Femur (tissue), 1 donor: ENCODE results near the gene PGAP3.

Source experiments
- DNase-seq: peaks from one replicate; pipeline ENCODE4 v3.0.0-alpha.2; 2017

Gene PGAP3

DNA sequence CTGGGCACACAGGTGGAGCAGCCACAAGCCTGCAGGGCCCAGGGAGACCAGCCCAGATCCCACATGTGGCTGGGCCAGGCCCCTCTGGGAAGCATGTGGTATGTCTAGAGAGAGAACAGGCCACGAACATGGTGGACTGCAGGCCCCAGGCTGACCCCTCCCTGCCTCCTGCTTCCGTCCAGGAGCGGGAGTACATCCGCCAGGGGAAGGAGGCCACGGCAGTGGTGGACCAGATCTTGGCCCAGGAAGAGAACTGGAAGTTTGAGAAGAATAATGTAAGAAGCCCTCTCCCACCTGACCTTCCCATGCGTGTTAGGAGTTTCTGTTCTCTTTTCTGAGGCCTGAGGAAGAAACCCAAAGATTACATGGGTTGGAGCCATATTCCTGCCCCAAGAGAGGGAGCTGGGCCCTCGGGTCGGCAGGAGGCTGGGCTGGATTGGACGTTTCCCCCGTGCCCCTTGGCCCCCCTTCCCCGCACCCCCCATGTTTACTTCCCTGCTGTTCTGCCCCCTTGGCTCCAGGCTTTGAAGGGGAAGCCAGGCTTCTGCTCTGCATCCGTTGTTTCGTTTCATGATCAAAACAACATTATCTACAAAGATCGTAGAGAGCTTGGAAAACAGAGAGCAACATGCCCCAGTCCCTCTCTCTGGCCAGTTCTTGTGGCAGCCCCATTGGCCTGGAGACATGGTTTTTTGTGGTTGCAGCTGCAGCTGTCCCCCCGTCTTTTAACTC is 28.4 kb downstream of the PGAP3 start:
- DNase-seq, result no peak

DNA sequence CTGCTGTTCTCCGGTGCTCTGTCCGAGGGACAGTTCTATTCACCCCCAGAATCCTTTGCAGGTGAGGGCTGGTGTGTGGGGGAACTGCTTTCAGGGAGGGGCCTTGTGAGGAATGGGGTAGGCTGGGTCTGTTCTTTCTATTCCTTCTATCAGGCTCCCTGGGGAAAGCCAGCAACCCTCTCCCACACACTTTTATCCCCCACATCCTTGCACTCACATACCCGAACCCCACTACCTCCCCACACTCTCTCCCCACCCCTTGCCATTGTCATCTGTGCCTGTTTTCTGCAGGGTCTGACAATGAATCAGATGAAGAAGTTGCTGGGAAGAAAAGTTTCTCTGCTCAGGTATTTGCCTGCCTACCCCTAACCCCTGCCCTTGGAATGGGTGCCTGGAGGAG is 29.1 kb downstream of the PGAP3 start:
- DNase-seq, result no peak

DNA sequence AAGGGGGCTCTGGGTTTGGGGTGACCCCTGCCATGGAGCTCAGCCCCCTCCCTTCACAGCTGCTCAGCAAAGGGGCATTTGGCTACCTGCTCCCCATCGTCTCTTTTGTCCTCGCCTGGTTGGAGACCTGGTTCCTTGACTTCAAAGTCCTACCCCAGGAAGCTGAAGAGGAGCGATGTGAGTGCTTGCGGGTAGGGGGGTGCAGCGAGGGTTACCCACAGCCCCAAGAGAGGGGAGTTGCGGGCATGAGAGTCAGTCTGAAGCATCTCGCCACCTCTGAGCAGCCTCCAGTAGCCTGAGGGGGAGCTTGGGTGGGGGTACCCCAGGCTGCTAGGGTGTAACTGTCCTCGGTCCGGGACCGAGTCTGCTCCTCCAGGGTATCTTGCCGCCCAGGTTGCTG is 29.5 kb downstream of the PGAP3 start:
- no peak for DNase-seq

DNA sequence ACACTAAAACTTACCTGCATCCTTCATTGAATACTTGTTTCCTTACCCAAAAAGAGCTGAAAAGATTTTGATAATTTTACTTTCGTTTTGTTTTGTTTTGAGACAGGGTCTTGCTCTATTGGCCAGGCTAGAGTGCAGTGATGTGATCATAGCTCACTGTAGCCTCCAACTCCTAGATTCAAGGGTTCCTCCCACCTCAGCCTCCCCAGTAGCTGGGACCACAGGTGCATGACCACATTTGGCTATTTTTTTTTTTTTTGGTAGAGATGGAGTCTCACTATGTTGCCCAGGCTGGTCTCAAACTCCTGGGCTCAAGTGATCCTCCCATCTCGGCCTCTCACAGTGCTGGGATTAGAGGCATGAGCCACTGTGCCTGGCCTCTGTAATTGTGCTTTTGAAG is 32.8 kb downstream of the PGAP3 start:
- DNase-seq, result no peak

DNA sequence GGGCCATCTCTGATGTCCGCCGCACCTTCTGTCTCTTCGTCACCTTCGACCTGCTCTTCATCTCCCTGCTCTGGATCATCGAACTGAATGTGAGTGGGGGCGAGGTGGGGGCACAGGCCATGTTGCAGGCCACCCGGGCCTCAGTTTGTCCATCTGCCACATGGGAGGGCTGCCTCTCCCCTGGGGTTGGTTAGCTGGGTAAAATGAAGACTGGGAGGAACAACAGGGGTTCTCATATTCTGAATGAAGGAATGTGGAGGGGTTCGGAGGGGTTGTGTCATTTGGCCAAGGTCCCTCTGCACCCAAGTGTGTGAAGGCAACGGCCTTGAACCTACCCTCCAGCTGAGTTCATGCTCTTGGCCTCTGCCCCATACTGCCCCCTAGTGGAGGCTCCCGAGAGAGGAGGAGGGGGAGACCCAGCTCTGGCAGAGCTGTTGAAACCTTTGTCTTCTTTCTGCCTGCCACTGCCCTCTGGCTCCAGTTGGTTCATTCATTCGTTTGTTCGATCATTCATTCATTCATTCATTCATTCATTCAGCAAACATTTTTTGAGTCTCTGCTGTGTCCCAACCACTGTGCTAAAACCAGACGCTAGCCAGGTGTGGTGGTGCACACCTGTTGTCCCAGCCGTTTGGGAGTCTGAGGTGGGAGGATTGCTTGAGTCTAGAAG is 34.1 kb downstream of the PGAP3 start:
- peak; percentile 55 for DNase-seq

DNA sequence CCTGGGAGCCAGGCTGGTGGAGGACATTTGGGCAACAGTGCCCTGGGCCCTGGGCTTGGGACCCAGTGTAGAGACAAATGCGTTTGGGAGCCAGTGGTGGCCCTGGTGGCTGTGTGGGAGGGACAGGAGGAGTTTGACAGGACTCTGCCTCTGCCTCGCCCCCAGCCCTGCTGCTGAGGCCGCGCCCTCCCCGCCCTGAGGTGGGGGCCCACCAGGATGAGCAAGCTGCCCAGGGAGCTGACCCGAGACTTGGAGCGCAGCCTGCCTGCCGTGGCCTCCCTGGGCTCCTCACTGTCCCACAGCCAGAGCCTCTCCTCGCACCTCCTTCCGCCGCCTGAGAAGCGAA is 34.6 kb downstream of the PGAP3 start:
- DNase-seq, result no peak

DNA sequence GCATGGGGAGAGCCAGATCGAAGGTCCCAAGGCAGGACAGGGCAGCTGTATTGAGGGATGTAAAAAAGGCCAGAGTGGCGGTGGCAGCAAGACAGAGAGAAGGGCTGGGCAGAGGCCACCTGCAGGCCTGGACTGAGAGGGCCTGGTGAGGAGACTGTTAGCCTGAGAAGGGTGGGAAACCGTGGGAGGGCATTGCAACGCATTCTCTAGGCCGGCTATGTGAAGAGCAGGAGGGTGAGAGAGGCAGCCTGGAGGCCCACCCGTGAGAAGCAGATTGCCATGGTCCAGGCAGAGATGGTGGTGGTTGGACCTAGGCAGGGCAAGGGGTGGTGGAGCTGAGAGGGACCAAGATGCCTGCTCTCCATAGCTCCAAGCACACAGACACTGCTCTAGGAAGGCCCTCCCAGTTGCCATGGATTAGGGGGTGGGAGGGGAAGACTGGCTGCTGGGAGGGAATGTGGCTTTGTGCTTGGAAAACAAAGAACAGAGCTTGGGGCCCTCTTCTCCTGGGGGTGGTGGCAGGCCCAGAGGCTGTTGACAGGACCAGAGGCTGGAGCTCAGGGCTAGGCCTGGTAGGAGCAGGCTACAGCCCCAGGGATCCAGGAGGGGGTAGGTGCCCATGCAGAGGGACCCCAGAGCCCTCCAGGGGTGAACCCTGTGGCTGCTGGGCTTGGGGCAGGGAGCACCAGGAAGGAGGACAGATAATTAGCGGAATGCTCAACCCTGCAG is 35.1 kb downstream of the PGAP3 start:
- DNase-seq, result no peak

DNA sequence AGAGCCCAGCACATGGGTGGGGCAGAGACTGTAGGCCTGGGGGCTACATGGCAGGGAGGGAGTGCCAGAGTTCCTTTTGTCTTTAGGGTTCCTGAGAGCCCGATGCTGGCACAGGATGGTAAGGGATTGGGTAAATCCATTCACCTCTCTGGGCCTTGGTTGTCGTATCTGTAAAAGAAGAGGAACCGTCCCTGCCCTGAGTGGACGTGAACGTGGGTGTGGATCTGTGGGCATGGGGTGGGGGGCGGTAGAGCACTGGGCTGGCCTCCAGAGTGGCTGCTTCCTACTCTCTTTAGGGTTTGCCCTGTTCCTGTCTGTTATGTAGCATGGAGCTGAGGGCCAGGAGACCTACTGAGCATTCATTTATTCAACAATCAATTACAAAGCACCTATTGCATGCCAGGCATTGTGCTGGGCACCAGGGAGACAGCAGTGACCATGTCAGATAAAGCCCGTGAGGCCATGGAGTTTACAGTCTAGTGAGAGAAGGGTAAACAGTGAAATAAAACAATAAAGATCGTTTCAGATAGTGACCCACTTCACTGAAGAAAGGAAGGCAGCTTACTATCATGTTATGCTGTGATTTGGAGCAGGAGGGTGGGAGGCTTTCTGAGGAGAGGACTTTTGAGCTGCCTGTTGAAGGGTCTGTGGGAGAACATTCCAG is 35.8 kb downstream of the PGAP3 start:
- no peak for DNase-seq

DNA sequence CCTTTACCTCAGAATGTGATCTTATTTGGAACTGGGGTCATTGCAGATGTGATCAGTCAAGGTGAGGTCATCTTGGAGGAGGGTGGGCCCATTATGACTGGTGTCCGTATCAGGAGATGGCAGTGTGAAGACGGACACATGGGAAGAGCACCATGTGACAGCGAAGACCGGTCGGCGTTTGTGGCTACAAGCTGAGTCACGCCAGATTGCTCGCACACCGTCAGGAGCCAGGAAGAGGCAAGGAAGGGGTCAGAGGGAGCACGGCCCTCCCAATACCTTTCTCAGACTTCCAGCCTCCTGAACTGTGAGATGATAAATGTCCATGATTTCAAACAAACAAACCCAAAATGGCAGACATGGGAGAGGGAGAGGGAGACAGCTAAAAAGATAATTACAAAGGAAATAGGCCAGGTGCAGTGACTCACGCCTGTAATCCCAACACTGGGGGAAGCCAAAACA is 37.7 kb downstream of the PGAP3 start:
- DNase-seq, result no peak

DNA sequence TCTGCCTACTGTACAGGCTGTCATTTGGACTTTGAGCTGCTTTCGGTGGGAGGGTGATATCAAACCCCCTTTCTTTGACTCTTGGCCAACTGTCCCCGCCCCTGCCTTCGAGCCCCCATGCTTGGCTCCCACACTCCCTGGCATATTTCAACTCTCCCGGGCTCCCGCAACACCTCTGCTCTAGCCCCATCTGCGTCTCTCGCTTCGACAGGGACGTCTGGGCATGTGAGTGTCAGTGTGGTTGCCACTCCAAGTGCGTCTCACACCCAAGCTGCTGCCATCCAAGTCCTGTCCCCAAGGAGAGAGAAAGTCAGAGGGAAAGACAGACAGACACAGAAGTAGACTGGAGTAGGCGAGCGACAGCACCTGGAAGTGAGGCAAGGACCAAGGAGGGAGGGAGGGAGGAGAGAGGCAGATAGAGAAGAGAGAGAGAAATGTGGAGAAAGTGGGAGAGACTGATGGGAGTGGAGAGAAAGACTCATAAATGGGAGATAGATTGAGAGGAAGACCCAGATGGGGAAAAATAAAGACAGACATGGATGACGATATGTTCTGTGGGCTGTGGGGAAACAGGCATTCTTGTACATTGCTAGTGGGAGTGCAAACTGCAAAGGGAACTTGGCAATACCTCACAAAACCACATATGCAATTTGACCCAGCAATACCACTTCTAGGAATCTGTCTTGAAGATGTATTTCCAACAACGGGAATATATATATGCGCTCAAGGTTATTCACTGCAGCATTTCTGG is 39.1 kb downstream of the PGAP3 start:
- no peak for DNase-seq

DNA sequence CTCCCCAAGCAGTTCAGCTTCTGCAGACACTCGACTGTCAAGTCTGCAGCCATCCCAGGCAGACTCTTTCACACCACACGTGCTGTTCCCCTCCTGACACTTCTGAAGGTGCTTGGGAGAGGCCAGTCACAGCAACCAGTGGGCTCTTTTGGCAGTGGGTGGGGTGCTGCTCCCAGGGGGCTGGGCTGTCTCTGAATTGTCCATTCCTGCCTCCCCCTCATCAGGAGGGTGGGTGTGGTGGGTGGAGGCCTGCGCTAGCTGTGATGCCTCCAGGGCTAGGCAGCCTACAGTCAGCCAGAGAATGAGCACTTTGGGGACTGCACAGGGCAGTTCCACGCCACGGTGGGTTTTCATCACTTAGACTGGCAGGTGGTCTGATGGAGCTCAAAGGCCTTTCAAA is 40.6 kb downstream of the PGAP3 start:
- no peak for DNase-seq

DNA sequence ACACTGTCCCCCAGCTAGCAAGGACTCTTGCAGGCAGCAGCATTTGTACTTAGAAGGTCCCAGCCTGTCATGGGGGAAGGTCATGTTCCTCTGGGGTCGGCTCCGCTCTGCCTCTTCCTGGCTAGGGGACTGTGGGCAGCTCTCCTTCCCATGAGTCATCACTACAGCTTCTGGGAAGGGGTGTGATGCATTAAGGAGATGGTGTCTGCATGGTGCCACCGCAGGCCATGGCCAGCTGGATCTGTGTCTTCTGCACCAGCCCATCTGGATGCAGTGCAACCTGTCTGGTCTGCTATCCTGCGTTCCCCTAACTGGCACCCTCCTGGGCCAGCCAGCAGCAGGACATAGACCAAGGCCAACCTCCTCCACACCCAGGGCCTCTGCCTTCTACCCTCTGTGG is 44.6 kb downstream of the PGAP3 start:
- no peak for DNase-seq

DNA sequence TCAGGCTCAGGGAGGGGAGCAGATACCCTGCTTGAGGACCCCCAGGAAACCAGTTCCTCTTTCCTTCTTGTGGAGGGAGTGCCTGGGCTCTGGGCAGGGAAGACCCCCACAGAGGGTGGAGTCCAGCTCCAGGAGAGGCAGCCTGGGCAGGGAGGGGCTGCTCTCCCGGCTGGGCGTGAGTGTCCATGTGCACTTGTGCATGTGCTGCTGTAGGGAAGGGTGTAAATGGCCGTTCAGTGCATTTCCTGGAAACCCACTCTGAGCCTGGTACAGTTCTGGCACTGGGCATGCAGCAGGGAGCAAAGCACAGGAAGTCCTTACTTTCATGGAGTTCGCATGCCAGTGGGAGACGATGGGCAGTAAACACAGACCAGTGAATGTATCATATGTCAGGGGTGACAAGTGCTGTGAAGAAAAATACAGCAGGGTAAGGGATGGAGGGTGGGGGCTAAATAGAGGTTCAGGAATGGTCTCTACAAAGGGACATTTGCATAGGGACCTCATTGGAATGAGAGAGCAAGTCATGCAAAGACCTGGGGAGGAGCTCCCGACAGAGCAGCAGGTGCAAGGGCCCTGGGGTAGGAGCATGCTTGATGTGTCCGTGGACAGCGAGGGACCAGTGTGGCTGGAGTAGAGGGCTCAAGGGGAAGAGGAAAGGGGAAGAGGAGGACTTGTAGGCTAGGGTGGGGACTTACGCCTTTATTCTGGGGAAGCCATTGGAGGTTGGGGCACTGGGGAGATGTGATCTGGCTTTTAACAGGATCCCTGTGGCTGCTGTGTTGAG is 45.4 kb downstream of the PGAP3 start:
- DNase-seq, result no peak

DNA sequence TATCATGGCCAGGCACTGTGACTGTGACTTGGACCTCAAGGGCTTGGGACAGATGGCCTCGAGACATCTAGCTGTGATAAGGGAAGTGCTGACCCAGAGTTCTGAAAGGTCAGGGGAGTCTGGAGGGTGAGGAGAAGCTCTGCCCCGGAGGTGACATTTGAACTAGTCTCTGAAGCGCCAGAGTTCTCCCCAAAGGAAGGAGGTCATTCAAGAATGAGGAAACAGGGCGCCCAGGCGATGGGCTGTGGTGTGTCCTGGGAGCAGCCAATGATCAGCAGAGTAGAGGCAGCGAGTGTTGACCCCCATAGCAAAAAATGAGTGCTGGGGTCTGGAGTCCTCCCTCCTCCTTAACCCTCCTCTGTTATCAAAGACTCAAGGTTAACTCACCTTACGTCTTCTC is 46.0 kb downstream of the PGAP3 start:
- no peak for DNase-seq

DNA sequence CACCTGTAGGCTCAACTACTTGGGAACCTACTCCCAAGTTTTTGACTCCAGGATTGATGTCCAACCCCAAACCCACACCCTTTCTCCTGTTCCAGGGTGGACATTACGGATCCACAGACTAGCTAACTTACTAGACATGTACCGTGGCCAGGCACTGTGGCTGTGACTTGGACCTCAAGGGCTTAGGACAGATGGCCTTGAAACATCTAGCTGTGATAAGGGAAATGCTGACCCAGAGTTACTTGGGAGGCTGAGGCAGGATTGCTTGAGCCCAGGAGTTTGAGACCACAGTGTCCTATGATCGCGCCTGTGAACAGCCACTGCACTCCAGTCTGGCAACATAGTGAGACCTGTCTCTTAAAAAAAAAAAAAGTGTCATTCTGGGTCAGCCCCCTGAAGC is 46.8 kb downstream of the PGAP3 start:
- DNase-seq, result no peak

DNA sequence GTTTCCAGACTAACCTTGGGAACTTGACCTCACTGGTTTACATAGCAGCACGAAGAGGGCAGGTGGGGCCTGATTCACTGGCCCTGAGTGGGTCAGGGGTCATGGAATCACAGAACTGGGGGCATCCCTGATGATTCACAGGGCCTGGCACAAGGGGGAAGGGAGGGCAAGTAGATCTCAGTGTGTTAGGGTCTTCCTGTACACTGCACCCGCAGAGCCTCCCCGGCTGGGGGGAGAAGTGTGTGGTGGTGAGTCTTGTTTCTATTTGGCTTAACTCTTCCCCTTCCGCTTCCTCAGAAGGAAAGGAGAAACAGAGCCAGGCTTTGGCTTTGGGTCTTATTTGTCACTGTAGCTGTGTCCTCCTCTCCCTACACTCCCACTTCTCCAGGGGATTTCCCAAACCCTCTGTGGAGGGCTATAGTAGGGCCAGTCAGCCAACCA is 47.2 kb downstream of the PGAP3 start:
- DNase-seq, result no peak

DNA sequence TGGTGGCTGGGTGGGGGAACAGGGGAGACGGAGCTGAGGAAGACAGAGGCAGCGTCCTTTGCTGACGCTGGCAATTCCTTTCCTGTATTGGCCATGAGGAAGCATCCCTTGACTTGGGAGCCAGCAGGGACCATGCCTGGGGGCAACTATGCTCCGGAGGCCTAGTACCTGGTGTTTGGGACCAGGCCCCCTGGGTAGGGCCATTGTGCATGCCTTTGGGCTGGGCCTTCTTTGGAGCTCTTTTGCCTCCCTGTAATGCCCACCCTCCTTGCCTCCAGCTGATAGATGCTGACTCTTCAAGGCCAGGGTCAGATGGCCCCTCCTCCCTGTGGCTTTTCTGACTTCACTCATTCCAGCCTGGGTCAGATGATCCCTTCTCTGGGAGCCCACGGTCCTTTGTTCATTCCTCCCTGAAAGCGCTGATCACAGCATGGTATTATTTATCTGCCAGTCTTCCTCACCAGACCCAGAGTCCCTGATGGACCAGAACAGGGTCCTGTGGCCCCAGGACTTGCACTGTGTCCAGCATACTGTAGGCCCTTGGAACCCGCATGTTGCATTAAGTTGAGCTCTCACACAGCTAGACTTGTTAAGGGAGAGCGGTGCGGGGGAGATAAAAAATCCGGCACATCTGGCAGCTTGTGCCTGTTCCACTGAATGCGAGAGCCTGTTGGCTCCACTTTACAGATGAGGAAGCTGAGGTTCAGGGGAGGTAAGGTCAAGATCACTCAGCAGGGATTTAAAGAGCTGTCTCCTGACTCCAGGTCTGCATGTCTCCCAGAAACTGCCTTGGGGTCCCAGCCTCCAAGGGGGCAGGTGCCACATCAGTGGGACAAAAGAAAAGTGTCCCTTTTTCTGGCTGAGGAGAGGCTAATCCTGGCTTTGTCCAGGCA is 48.0 kb downstream of the PGAP3 start:
- DNase-seq, result no peak

DNA sequence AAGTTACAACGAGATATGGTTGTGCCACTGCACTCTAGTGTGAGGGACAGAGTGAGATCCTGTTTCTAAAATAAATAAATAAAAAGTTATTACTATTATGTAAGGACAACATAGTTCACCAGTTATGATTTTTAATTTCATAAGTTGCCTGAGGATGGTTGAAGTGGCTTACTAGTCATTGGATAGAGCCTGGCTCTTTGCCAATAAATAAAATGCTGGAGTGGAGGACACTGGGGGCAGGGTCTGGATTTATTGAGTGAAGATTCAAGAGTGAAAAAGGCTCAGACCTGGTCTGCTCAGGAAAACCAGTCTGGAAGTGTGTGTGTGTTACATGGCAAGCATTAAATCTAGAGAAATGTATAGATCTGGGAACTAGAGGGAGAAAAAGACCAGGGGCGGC is 48.8 kb downstream of the PGAP3 start:
- no peak for DNase-seq

DNA sequence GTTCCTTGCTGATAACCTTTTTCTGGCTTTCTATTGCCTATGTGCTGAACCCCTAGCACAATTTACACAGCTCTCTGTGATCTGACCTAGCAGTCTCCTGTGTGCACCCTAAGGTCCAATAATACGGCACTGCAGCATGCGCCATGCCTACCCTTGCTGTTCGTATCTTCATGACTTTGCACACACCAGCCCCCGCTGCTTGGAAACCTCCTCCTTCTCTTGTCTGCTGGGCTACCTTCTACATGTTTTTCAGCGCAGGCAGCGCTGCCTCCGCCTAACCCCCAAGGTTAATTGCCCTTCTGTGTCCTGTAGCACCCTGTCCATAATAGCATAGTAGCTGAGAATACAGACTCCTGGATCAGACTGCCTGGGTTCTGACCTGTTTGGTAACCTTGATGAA is 49.5 kb downstream of the PGAP3 start:
- DNase-seq, result no peak

DNA sequence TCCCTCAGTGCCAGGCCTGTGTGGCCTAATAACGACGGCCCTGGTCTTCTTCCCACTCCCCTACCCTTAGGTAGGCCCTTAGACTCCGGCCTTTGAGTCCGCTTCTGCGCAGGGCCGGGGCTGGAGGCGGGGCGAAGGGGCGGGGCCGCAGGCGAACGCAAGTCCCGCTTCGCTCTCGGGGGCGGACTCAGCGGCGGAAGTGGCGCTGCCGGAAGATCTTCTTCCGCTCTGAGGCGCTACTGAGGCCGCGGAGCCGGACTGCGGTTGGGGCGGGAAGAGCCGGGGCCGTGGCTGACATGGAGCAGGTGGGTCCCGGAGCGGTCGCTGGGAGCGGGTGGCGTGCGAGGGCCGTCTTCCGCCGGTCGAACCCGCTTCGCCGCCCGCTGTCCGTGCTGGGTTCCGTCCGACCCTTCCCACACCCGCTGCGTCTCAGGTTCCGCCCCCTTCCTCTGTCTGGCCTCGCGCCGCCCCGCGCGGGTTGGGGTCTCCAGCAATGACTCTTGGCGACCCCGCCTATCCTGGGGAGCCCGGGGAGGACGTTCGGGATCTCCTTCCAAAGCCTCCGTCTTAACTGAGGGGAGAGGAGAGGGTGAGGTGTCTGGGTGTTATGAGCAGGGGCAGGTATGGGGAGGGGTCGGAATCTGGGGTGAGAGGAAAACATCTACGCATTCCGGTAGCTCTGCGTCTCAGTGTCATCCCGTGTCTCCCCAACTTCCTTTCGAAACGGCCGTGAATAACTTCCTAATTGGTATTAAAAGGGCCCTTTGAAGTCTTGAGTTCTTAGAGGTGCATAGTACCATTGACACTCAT is 50.7 kb downstream of the PGAP3 start, which contains the start of gene STARD3:
Gene STARD3, plus strand, starts transcription at position 218 of the 810 bp plus-strand sequence. CDS start 16,388 bp downstream, outside the sequence.
- DNase-seq, result peak; percentile 95
